Muscle of leg (tissue), 16 donors: Measurements from ENCODE around the gene ARHGAP9. TPM values are rescaled to one million over a fixed set of nuclear protein-coding genes. Genes with fewer than 3 reads are reported as not detected.

ENCODE experiments used
- DNase-seq: peaks from one replicate; pipeline ENCODE4 v3.0.0; 2013
- H3K27ac ChIP-seq: one replicate; pipeline ENCODE4 v1.5.1; 2013; ENCODE audit warnings: mild to moderate bottlenecking, low read length, control low read depth
- H3K27me3 ChIP-seq: one replicate; pipeline ENCODE4 v1.6.1; 2013; ENCODE audit warnings: low read length; ENCODE audit not compliant: control insufficient read depth, insufficient read depth
- H3K36me3 ChIP-seq: one replicate; pipeline ENCODE4 v1.6.1; 2013; ENCODE audit warnings: low read length; ENCODE audit not compliant: control insufficient read depth, insufficient read depth
- H3K4me1 ChIP-seq: one replicate; pipeline ENCODE4 v1.6.1; 2013; ENCODE audit warnings: low read length; ENCODE audit not compliant: control insufficient read depth, insufficient read depth
- H3K4me3 ChIP-seq: one replicate; pipeline ENCODE4 v1.5.1; 2013; ENCODE audit warnings: low read length, control low read depth
- H3K9me3 ChIP-seq: replicated peaks from 2 replicates; pipeline ENCODE4 v1.6.1; 2013; ENCODE audit warnings: low read depth, low read length; ENCODE audit not compliant: control insufficient read depth
- WGBS: methylation state at CpG from one replicate; pipeline ENCODE4 v1.1.5; 2013; ENCODE audit warnings: missing lambda C conversion rate; ENCODE audit not compliant: insufficient coverage; 5-methylcytosine and 5-hydroxymethylcytosine counted together
- long read RNA-seq, 11 donors: transcript quantifications; one replicate each; lab custom pipeline, GENCODE V29; 2026
- polyA plus RNA-seq, 8 donors: library from polyadenylated mRNA; unstranded; fragments of 120-200 nt; gene quantifications; one replicate each; pipeline versions ENCODE4 v1.2.1 to v1.2.3, GENCODE V29; 2013; ENCODE audit warnings: inconsistent platforms in 1 of 8, low replicate concordance in 1 of 8; ENCODE audit not compliant: insufficient read length in 8 of 8, insufficient read depth in 1 of 8
- total RNA-seq: library from RNA; stranded (reverse); fragments of 120-200 nt; gene quantifications from one replicate; pipeline ENCODE4 v1.2.4, GENCODE V29; 2013

ARHGAP9 gene
- total RNA-seq, result 3.6 TPM
- polyA plus RNA-seq, result 1 to 10 TPM; 4.6 to 6.9 (median 5.6) TPM
- long read RNA-seq, donor 1, result 0 reads
- long read RNA-seq, donor 2, result 0 reads
- long read RNA-seq, donor 3, partial matches to known transcripts, result 0 of 1 reads
- long read RNA-seq, donor 3, other reads (novel, unspliced or antisense), result 0 of 1 reads
- long read RNA-seq, donor 4, result 0 reads
- long read RNA-seq, donor 5, result 0 reads
- long read RNA-seq, donor 6, partial matches to known transcripts, result 49 of 54 reads
- long read RNA-seq, donor 6, other reads (novel, unspliced or antisense), result 5 of 54 reads
- long read RNA-seq, donor 7, result 0 reads
- long read RNA-seq, donor 8, result 0 reads
- long read RNA-seq, donor 9, result 0 reads
- long read RNA-seq, donor 10, partial matches to known transcripts, result 29 of 36 reads
- long read RNA-seq, donor 10, other reads (novel, unspliced or antisense), result 6 of 36 reads
- long read RNA-seq, donor 11, partial matches to known transcripts, result 19 of 25 reads
- long read RNA-seq, donor 11, other reads (novel, unspliced or antisense), result 6 of 25 reads

DNA sequence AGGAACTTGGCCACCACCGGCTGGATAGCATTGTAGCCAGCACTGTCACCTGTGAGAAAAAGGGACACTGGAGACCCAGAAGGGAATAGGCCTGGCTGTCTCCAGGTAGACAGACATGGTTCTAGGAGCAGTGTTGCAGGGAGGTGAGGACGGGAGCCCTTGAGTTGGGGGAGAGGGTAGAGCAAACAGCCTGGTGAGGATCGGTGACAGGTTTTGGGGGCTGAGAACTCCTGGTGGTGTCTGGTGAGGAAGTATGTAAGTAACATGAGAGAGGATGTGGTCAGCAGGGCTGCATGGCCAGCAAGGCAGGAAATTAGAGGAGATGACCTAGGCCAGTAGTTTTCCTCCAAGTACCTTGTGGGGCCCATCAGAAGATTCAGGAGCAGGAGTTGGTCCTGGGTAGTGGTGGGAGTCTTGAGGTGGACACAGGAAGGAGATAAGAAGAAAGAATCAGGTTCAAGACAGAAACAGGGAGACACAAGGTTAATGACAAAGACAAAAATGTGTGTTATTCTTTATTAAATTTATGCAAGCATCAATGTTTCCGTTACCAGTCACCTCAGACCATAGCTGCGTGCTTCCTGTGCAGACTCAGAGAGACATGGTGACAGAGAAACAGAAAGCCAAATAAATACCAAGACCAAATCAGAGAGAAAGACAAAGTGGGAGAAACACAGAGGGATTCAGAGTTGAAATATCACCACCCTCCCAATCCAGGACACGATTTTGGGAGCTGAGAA, at the start of gene ARHGAP9:
Gene ARHGAP9 (minus strand): TSS at position 491 of the 740 bp plus-strand sequence. CDS start 460 bp downstream, at position 31.
- Histone ChIP-seq H3K27me3 (peaks cover 57% of the 10 kb centered on the region), H3K4me1 (peaks cover 16% of the 10 kb centered on the region), H3K4me3 (no peak within 1 kb of the TSS), H3K27ac (peak within 1 kb of the TSS; percentile 29), H3K9me3 (no peaks in the 10 kb centered on the region), H3K36me3 (no peaks in the 10 kb centered on the region)
- no peak for DNase-seq
- WGBS, result 79% methylated on average over 3 of the region's 6 CpGs

DNA sequence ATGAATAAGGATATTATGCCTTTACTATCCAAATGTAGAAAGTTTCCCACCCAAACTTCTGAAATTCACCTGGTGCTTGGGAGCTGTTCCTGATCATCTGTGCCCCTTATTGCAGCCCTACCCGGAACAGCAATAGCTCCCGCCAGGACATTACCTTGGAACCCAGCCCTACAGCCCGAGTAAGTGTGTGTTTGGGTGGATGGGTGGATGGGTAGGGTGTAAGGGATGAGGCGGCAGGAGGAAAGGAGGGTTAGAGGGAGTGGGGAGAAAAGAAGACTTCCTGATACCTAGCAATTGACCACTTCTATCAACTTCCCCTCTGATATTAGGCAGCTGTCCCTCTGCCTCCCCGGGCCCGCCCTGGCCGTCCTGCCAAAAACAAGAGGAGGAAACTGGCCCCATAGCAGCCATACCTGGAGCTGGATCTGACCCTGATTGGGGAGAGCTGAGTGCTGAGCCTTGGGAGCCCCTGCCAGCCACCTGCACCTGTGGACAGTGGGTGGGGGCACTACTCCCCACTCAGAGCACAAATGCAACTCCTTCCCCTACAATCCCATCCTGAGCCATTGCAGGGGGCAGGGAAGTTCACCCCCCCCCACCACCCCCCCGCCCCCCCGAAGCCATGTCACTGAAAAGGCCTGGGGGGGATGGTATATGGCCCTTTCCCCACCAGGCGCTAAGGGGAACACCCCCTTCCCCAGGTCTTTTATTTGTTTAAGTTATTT, 49.3 kb upstream of the ARHGAP9 start:
- Histone ChIP-seq H3K27me3 (no peaks in the 10 kb centered on the region), H3K36me3 (peaks cover 96% of the 10 kb centered on the region), H3K9me3 (no peaks in the 10 kb centered on the region), H3K4me3 (no peak overlapping the region), H3K27ac (no peak overlapping the region), H3K4me1 (peaks cover 13% of the 10 kb centered on the region)
- no peak for DNase-seq
- WGBS, result no CpG with 5 or more reads among the region's 10 CpGs

DNA sequence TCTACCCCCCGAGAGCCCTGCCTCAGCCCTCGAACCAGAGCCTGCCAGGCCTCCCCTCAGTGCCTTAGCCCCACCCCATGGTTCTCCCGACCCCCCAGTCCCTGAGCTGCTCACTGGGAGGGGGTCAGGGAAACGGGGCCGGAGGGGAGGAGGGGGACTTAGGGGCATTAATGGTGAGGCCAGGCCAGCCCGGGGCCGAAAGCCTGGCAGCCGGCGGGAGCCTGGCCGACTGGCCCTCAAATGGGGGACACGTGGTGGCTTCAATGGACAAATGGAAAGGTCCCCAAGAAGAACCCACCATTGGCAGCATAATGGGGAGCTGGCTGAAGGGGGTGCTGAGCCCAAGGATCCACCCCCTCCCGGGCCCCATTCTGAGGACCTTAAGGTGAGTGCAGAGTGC, 48.5 kb upstream of the ARHGAP9 start:
- Histone ChIP-seq H3K27me3 (no peaks in the 10 kb centered on the region), H3K4me3 (no peak overlapping the region), H3K27ac (no peak overlapping the region), H3K36me3 (peaks cover 92% of the 10 kb centered on the region), H3K9me3 (no peaks in the 10 kb centered on the region), H3K4me1 (peaks cover 21% of the 10 kb centered on the region)
- DNase-seq, result no peak
- WGBS, result 86% methylated on average over 5 of the region's 12 CpGs

DNA sequence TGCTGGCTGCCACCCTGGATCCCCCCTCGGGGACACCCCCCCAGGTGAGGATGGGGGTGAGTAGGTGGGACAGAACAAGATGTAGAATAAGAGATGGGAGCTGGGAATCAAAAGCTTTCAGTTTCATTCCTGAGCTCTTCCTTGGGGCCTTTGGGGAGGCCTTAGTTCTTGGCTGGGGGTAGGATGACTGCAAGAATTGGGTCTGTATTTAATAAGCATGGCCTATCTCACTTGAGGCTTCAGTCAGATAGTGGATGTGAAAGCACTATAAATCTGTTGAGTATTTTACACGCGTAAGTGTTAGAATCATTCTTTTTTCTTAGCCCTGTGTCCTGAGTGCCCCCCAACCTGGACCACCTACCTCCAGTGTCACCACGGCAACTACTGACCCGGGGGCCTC, 47.5 kb upstream of the ARHGAP9 start:
- Histone ChIP-seq H3K4me1 (peaks cover 23% of the 10 kb centered on the region), H3K36me3 (peaks cover 82% of the 10 kb centered on the region), H3K27me3 (no peaks in the 10 kb centered on the region), H3K4me3 (no peak overlapping the region), H3K27ac (no peak overlapping the region), H3K9me3 (no peaks in the 10 kb centered on the region)
- DNase-seq, result no peak
- WGBS, result no CpG with 5 or more reads among the region's 5 CpGs

DNA sequence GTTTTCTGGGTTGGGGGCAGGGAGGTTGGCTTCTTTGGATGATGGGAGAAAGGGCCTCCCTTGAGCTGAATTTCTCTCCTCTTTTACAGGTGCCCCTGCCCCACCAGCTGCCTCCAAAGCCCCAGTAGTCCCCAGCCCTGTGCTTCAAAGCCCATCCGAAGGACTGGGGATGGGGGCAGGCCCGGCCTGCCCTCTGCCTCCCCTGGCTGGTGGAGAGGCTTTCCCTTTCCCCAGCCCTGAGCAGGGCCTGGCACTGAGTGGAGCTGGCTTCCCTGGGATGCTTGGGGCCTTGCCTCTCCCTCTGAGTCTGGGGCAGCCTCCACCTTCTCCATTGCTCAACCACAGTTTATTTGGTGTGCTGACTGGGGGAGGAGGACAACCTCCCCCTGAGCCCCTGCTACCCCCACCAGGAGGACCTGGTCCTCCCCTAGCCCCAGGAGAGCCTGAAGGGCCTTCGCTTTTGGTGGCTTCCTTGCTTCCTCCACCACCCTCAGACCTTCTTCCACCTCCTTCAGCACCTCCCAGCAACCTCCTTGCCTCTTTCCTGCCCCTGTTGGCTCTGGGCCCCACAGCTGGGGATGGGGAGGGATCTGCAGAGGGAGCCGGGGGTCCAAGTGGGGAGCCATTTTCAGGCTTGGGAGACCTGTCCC, 46.9 kb upstream of the ARHGAP9 start:
- Histone ChIP-seq H3K4me1 (peaks cover 29% of the 10 kb centered on the region), H3K27ac (no peak overlapping the region), H3K27me3 (no peaks in the 10 kb centered on the region), H3K36me3 (peaks cover 76% of the 10 kb centered on the region), H3K9me3 (no peaks in the 10 kb centered on the region), H3K4me3 (no peak overlapping the region)
- 100% methylated on average over 1 of the region's 4 CpGs for WGBS
- no peak for DNase-seq

DNA sequence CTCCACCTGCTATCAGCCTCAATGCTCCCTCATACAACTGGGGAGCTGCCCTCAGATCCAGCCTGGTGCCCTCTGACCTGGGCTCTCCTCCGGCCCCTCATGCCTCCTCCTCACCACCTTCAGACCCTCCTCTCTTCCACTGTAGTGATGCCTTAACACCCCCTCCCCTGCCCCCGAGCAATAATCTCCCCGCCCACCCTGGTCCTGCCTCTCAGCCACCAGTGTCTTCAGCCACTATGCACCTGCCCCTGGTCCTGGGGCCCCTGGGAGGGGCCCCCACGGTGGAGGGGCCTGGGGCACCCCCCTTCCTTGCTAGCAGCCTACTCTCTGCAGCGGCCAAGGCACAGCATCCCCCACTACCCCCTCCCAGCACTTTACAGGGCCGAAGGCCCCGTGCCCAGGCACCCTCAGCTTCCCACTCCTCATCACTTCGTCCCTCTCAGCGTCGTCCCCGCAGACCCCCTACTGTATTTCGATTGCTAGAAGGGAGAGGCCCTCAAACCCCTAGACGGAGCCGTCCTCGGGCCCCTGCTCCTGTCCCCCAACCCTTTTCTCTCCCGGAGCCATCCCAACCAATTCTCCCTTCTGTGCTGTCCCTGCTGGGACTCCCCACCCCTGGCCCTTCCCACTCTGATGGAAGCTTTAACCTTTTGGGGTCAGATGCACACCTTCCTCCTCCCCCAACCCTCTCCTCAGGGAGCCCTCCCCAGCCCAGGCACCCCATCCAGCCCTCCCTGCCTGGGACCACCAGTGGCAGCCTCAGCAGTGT, 46.1 kb upstream of the ARHGAP9 start:
- 71% methylated on average over 15 of the region's 16 CpGs for WGBS
- H3K27me3 ChIP-seq, result no peaks in the 10 kb centered on the region
- H3K4me3 ChIP-seq, result no peak overlapping the region
- no peak overlapping the region for H3K27ac ChIP-seq
- peaks cover 68% of the 10 kb centered on the region for H3K36me3 ChIP-seq
- DNase-seq, result no peak
- no peaks in the 10 kb centered on the region for H3K9me3 ChIP-seq
- peaks cover 37% of the 10 kb centered on the region for H3K4me1 ChIP-seq

DNA sequence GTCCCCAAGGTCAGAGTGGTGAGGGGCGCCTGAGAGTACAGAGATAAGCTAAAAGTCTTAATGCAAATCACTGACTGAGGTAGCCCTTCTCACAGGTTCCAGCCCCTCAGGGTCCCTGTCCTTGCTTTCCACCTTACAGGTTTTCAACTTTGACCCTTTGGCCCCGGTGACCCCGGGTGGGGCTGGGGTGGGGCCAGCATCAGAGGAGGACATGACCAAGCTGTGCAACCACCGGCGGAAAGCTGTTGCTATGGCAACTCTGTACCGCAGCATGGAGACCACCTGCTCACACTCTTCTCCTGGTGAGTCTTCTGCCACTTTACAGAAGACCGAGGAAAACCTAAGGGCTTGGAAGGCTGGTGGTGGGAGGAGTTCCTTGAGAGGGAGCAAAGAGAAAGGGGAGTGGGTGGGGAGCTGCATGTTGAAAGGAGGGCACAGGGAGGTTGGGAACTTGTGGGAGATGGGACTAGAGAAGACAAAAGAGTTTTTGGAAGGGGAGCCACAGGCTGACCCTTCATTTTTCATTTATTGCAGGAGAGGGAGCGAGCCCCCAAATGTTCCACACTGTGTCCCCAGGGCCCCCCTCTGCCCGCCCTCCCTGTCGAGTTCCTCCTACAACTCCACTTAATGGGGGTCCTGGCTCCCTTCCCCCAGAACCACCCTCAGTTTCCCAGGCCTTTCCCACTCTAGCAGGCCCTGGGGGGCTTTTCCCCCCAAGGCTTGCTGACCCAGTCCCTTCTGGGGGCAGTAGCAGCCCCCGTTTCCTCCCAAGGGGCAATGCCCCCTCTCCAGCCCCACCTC, 45.3 kb upstream of the ARHGAP9 start:
- DNase-seq, result no peak
- Histone ChIP-seq H3K36me3 (peaks cover 60% of the 10 kb centered on the region), H3K27ac (no peak overlapping the region), H3K27me3 (no peaks in the 10 kb centered on the region), H3K9me3 (no peaks in the 10 kb centered on the region), H3K4me3 (no peak overlapping the region), H3K4me1 (peaks cover 38% of the 10 kb centered on the region)
- WGBS, result 71% methylated on average over 4 of the region's 11 CpGs

DNA sequence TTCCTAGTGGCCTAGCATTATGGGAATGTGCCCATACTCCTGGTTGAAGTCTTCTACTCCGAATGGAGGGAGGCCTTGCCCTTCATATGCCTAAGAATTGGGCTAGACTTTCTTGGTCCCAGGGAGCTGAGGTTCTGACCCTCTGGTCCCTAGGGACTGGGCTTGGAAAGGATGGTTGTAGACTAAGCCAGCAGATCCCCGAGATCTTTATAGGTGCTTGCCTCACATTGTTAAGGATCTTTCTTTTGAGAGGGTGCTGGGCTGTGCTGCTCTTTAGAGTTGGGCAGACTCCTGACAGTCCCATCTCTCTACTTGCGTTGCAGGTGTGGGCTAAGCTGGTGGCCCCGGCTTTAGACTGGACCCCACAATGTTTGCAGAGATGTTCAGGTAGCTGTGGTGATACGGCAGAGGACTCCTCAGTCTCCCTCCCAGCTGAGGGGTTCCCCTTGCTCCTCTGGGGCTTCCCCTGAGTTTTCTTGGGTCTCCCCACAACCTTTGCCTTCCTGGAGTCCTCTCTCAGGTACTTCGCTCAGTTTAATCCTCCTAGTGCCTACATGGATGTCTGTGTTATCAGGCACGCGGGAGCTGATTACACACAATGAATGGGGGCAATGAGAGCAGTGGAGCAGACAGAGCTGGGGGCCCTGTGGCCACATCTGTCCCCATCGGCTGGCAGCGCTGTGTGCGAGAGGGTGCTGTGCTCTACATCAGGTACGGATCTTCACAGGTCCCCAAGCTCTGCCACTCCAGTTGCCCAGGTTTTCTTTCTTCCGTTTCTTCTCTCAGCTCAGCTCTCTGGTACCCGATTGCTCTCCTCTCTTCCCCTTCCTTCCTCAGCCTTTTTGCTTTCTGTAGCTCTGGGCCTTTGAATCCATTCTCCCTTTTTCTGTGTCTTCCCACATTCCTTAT, 44.3 kb upstream of the ARHGAP9 start:
- peak; percentile 45 for DNase-seq
- Histone ChIP-seq H3K27me3 (no peaks in the 10 kb centered on the region), H3K27ac (peak overlapping the region; percentile 98), H3K9me3 (no peaks in the 10 kb centered on the region), H3K4me3 (peak overlapping the region; percentile 78), H3K4me1 (peaks cover 46% of the 10 kb centered on the region), H3K36me3 (peaks cover 51% of the 10 kb centered on the region)
- 62% methylated on average over 13 of the region's 14 CpGs for WGBS
